Panc1 (cell line): ENCODE results near the gene EEIG1. TPM values are rescaled to one million over a fixed set of nuclear protein-coding genes. Genes with fewer than 3 reads are reported as not detected.

Source experiments
- ATAC-seq: fragments of 200-7000 bp; cut with Tn5 transposase; 2 replicates; pipeline ENCODE4 v1.9.1; 2020; ENCODE audit warnings: mild to moderate bottlenecking, moderate library complexity
- BruUV-seq: library from RNA; stranded (reverse); fragments of 400-500 nt; replicated peaks from 2 replicates; lab custom pipeline; 2021; lab: Mats Ljungman, UMichigan
- CTCF ChIA-PET: fragments of 300-600 bp; sonication (Branson Sonifier 250); formaldehyde crosslinking; loops from one replicate; lab custom pipeline; 2022; ENCODE audit warnings: antibody characterized with exemption; lab: Charles Lee
- POLR2A ChIA-PET: fragments of 300-600 bp; sonication (Branson Sonifier 250); formaldehyde crosslinking; loops from one replicate; lab custom pipeline; 2022; ENCODE audit warnings: antibody characterized with exemption; lab: Charles Lee
- DNase-seq: peaks from one replicate; pipeline ENCODE4 v3.0.0-alpha.2; 2010; ENCODE audit warnings: low read depth, low spot score
- H3K27ac ChIP-seq: 2 replicates; pipeline ENCODE4 v1.5.1; 2011; ENCODE audit warnings: mild to moderate bottlenecking, low read length, inconsistent platforms
- H3K27me3 ChIP-seq: fragments of 200-500 bp; sonication (Bioruptor generic); 2 replicates; pipeline ENCODE4 v1.6.0; 2014; ENCODE audit warnings: low read length, inconsistent platforms; ENCODE audit not compliant: control insufficient read depth, insufficient read depth
- H3K36me3 ChIP-seq: fragments of 200-500 bp; sonication (Bioruptor generic); 2 replicates; pipeline ENCODE4 v1.5.1; 2014; ENCODE audit warnings: inconsistent platforms, mild to moderate bottlenecking, low read length, moderate library complexity; ENCODE audit not compliant: control insufficient read depth, insufficient read depth
- H3K4me1 ChIP-seq: 2 replicates; pipeline ENCODE4 v1.5.1; 2011; ENCODE audit warnings: inconsistent platforms, mild to moderate bottlenecking, low read length, moderate library complexity; ENCODE audit not compliant: control insufficient read depth, insufficient read depth
- H3K4me3 ChIP-seq, 2 experiments: 2 replicates each; pipeline ENCODE4 v1.5.1; 2011 to 2012; ENCODE audit warnings: low read depth in 2 of 2, low read length in 2 of 2, mild to moderate bottlenecking in 2 of 2, inconsistent platforms in 1 of 2, moderate library complexity in 1 of 2
- H3K9me3 ChIP-seq: fragments of 200-500 bp; sonication (Bioruptor generic); 2 replicates; pipeline ENCODE4 v1.5.1; 2014; ENCODE audit warnings: low read depth, mild to moderate bottlenecking, inconsistent platforms, low read length, moderate library complexity; ENCODE audit not compliant: control insufficient read depth, insufficient read depth
- CTCF ChIP-seq: fragments of 450-650 bp; IDR thresholded peaks from 2 replicates; pipeline ENCODE4 v1.5.1; 2017; ENCODE audit warnings: mild to moderate bottlenecking
- POLR2AphosphoS5 ChIP-seq: IDR thresholded peaks from 2 replicates; pipeline ENCODE4 v1.6.1; 2012; ENCODE audit warnings: mild to moderate bottlenecking, low read depth, low read length, moderate library complexity
- REST ChIP-seq, 2 experiments: IDR thresholded peaks; 2 replicates each; pipeline ENCODE4 v1.6.1; 2011 to 2012; ENCODE audit warnings: low read depth in 2 of 2, control low read depth in 1 of 2, low read length in 1 of 2, mild to moderate bottlenecking in 1 of 2, moderate library complexity in 1 of 2; ENCODE audit not compliant: insufficient read depth in 1 of 2
- SIN3A ChIP-seq: IDR thresholded peaks from 2 replicates; pipeline ENCODE4 v1.6.1; 2012; ENCODE audit warnings: low read depth, mild to moderate bottlenecking, low read length, moderate library complexity, borderline replicate concordance; ENCODE audit not compliant: insufficient read depth
- TCF7L2 ChIP-seq: IDR thresholded peaks from 2 replicates; pipeline ENCODE4 v1.6.1; 2011; ENCODE audit warnings: mild to moderate bottlenecking, low read depth, low read length, inconsistent platforms
- in situ Hi-C: cut with HindIII; loops from 2 replicates; pipeline ENCODE4 v1.10.0; 2016; ENCODE audit warnings: low sequenced_read_pairs, low pct_unique_long_range_greater_than_20kb
- intact Hi-C: fragments of 100-400 bp; cut with micrococcal nuclease; formaldehyde crosslinking; loops from one replicate; pipeline ENCODE4 v1.10.0; 2022; ENCODE audit not compliant: unreplicated experiment
- total RNA-seq: library from RNA; stranded (reverse); gene quantifications from one replicate; pipeline ENCODE4 v1.2.1, GENCODE V29; 2021; ENCODE audit not compliant: unreplicated experiment

EEIG1 gene
- total RNA-seq, 1 experiment from 2014 or later: 361 TPM

GRCh38 chr9:127974769-127975261, 6.0 kb downstream of the EEIG1 start:
- no peak for DNase-seq
- H3K4me3 ChIP-seq: peak overlapping the region; percentile 94 to 98
- H3K4me1 ChIP-seq: peaks cover 50% of the 10 kb centered on the region
- no peak for ATAC-seq
- H3K9me3 ChIP-seq: no peaks in the 10 kb centered on the region
- H3K27ac ChIP-seq: peak overlapping the region; percentile 94
- H3K36me3 ChIP-seq: no peaks in the 10 kb centered on the region; the same call in none of the 2 replicates
- in situ Hi-C loops: no loop called here
- CTCF ChIA-PET: no interaction called here
- no TSS peak for BruUV-seq
- H3K27me3 ChIP-seq: no peaks in the 10 kb centered on the region
- intact Hi-C loops: loop anchor here (5.0 kb wide), 2 partner anchors 33 to 52 kb away; no protein-coding TSS in a partner anchor
- POLR2A ChIA-PET: interaction anchor here (0.6 kb wide), 1 partner anchor 11 kb away, joined by 3 read pairs; no protein-coding TSS in a partner anchor
- TF ChIP-seq POLR2AphosphoS5 (no peak), SIN3A (no peak), TCF7L2 (no peak), REST (IDR thresholded peaks at IDR 0.05; ENCODE audit: insufficient read depth in 1 of 2, low read depth in 2 of 2, low read length in 1 of 2) (no peak), CTCF (no peak)

DNA sequence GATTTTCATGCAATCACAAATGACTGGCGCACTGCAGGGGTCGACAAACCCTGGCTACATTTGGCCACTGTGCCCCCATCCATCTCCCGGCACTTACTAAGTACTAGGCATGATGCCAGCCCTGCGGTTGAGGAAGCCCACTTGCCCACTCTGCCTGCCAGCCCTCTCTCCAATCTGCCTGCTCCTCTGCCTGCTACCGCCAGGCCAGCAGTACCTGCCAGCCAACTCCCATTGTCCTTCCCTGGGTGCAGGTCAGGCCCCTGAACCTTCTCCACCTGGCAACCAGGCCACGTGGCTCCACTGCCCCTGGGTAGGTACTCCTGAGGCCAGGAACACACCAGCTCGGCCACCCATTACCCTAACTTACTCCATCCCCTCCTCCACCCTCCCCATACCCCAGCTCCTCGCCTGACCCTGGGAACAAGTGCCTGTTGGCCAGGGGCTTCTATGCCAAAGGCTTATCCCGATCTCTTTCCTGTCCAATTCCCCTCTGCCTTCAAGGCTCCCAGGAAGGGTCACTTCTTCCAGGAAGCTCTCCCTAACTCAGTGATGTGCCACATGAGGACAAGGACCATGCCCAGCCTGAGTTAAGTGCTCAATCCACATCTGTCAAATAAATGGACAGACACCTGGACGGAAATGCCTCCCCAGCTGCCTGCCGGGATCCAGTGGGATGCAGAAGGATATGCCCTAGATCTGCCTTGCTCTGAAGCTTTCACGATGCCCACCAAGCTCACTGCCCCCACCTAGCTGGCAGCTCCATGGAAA, 6.6 kb downstream of the EEIG1 start:
- POLR2A ChIA-PET: interaction anchor here (0.6 kb wide), 1 partner anchor 12 kb away, joined by 3 read pairs; no protein-coding TSS in a partner anchor
- Histone ChIP-seq H3K27me3 (no peaks in the 10 kb centered on the region), H3K9me3 (no peaks in the 10 kb centered on the region), H3K27ac (peak overlapping the region; percentile 94), H3K4me3 (peak overlapping the region; percentile 94 to 98), H3K4me1 (peaks cover 57% of the 10 kb centered on the region), H3K36me3 (no peaks in the 10 kb centered on the region; the same call in 1 of the 2 replicates)
- no peak for DNase-seq
- no peak for ATAC-seq
- CTCF ChIA-PET: no interaction called here
- TF ChIP-seq REST (IDR thresholded peaks at IDR 0.05; ENCODE audit: insufficient read depth in 1 of 2, low read depth in 2 of 2, low read length in 1 of 2) (no peak), CTCF (no peak), SIN3A (no peak)
- intact Hi-C loops (loop anchor here (5.0 kb wide), 1 partner anchor 53 kb away; no protein-coding TSS in a partner anchor), in situ Hi-C loops (no loop called here)
- BruUV-seq: no TSS peak
